ENCODE measurements around the gene HEYL.

DNA sequence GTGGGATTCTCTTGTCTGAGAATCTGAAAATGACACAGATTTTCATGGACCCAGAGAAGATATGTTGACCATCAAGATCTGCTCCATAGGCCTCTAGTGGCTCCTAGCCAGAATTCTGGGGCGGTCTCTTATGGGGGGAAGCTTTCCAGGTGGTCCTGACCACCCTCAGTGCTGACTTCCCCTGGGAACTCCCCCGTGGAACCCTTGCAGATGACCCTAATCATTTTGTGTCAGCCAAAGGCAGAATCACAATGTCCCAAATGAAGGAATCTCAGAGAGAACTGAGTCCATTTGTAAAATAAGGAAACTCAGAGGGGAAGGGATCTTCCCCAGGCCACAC lies 3.6 kb downstream of the HEYL start:
- TF ChIP-seq, protein P1, sequence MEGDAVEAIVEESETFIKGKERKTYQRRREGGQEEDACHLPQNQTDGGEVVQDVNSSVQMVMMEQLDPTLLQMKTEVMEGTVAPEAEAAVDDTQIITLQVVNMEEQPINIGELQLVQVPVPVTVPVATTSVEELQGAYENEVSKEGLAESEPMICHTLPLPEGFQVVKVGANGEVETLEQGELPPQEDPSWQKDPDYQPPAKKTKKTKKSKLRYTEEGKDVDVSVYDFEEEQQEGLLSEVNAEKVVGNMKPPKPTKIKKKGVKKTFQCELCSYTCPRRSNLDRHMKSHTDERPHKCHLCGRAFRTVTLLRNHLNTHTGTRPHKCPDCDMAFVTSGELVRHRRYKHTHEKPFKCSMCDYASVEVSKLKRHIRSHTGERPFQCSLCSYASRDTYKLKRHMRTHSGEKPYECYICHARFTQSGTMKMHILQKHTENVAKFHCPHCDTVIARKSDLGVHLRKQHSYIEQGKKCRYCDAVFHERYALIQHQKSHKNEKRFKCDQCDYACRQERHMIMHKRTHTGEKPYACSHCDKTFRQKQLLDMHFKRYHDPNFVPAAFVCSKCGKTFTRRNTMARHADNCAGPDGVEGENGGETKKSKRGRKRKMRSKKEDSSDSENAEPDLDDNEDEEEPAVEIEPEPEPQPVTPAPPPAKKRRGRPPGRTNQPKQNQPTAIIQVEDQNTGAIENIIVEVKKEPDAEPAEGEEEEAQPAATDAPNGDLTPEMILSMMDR (IDR thresholded peaks at IDR 0.05), result no peak
- no peak for TF ChIP-seq POLR2A (IDR thresholded peaks at IDR 0.05)
